Activated CD4-positive, CD25-positive, alpha-beta regulatory T cell treated with anti-CD3 and anti-CD28 coated beads, Interleukin-2, amount 50 U/mL, for 72 hours (primary cell): Measurements from ENCODE around the gene TATDN3.
"Not testable (repeated sequence)": the region's sequence is repeated elsewhere in the genome, so short reads cannot be mapped to it uniquely, and the experiment has no call there.

Experiments
- DNase-seq: peaks from one replicate; pipeline ENCODE4 v3.0.0; 2021

The TATDN3 gene

GRCh38 chr1:212833211-212834207, 41.8 kb downstream of the TATDN3 start:
- not testable (repeated sequence) for DNase-seq

- DNase-seq: no peak
Measured at GRCh38 chr1:212838145-212838544, 46.5 kb downstream of the TATDN3 start.

- DNase-seq: not testable (repeated sequence)
Measured at GRCh38 chr1:212844521-212844920, 52.8 kb downstream of the TATDN3 start.

- DNase-seq: no peak
Measured at GRCh38 chr1:212847549-212847948, 55.9 kb downstream of the TATDN3 start, which contains the start of gene SPATA45. Gene SPATA45, minus strand, starts transcription at chr1:212847649. Its CDS starts 11,500 bp downstream, at chr1:212836149.

- no peak for DNase-seq
Measured at GRCh38 chr1:212852105-212852688, 60.5 kb downstream of the TATDN3 start.

GRCh38 chr1:212853658-212854057, 62.0 kb downstream of the TATDN3 start:
- DNase-seq: no peak

GRCh38 chr1:212856755-212857154, 65.1 kb downstream of the TATDN3 start:
- no peak for DNase-seq

GRCh38 chr1:212857992-212858460, 66.3 kb downstream of the TATDN3 start, which contains the start of gene FLVCR1:
Gene FLVCR1, plus strand, starts transcription at chr1:212858275. Its CDS starts 178 bp downstream, at chr1:212858453.
- peak; percentile 95 for DNase-seq

GRCh38 chr1:212858461-212859265, 67.0 kb downstream of the TATDN3 start:
- no peak for DNase-seq

GRCh38 chr1:212860713-212861581, 69.3 kb downstream of the TATDN3 start:
- no peak for DNase-seq

GRCh38 chr1:212862111-212862690, 70.5 kb downstream of the TATDN3 start:
- no peak for DNase-seq

GRCh38 chr1:212863345-212863744, 71.7 kb downstream of the TATDN3 start:
- DNase-seq: not testable (repeated sequence)

- no peak for DNase-seq
Measured at GRCh38 chr1:212864201-212864600, 72.5 kb downstream of the TATDN3 start.
